AG04450 (cell line): ENCODE results near the gene RFX3. TPM values are rescaled to one million over a fixed set of nuclear protein-coding genes. Genes with fewer than 3 reads are reported as not detected.

Experiments
- CTCF ChIA-PET: fragments of 300-600, 350-600 bp; formaldehyde crosslinking; extraction: SDS; loops from one replicate; lab custom pipeline; 2022; ENCODE audit warnings: antibody characterized with exemption, inconsistent platforms; lab: Charles Lee
- POLR2A ChIA-PET: fragments of 350-600 bp; formaldehyde crosslinking; extraction: SDS; loops from one replicate; lab custom pipeline; 2021; ENCODE audit warnings: antibody characterized with exemption, inconsistent platforms; lab: Yijun Ruan, JAX
- DNase-seq: peaks from one replicate; pipeline ENCODE4 v3.0.0-alpha.2; 2011; ENCODE audit warnings: low read depth, low spot score
- H3K27ac ChIP-seq: one replicate; pipeline ENCODE4 v1.5.1; 2012; ENCODE audit warnings: low read depth, low read length, control low read depth
- H3K27me3 ChIP-seq: one replicate; pipeline ENCODE4 v1.6.0; 2012; ENCODE audit warnings: low read length; ENCODE audit not compliant: control insufficient read depth, insufficient read depth
- H3K4me3 ChIP-seq: 2 replicates; pipeline ENCODE4 v1.5.1; 2011; ENCODE audit warnings: mild to moderate bottlenecking, low read depth, low read length, control low read depth
- H3K9me3 ChIP-seq: 2 replicates; pipeline ENCODE4 v1.5.1; 2012; ENCODE audit warnings: low read length; ENCODE audit not compliant: control insufficient read depth, insufficient read depth
- CTCF ChIP-seq: IDR thresholded peaks from 2 replicates; pipeline ENCODE4 v1.5.1; 2011; ENCODE audit warnings: low read depth, low read length, control low read depth, inconsistent platforms
- polyA plus RNA-seq: library from polyadenylated mRNA; depleted of rRNA; stranded (reverse); fragments of >200 nt; gene quantifications from 2 replicates; pipeline ENCODE4 v1.2.3, GENCODE V29; 2011

Gene RFX3
- polyA plus RNA-seq, 1 experiment = 3.7 TPM

- no peak for TF ChIP-seq CTCF
- Histone ChIP-seq H3K27ac (no peak overlapping the region), H3K27me3 (no peaks in the 10 kb centered on the region), H3K4me3 (no peak overlapping the region), H3K9me3 (no peaks in the 10 kb centered on the region)
- ChIA-PET CTCF (interaction anchor here (2.1 kb wide), 1 partner anchor 39 kb away, joined by 10 read pairs; no protein-coding TSS in a partner anchor), POLR2A (no interaction called here)
- no peak for DNase-seq
Observed at GRCh38 chr9:3480353-3480655, 45.5 kb downstream of the RFX3 start.

GRCh38 chr9:3479514-3480352 is 46.1 kb downstream of the RFX3 start:
- DNase-seq = no peak
- ChIA-PET CTCF (interaction anchor here (2.1 kb wide), 1 partner anchor 39 kb away, joined by 10 read pairs; no protein-coding TSS in a partner anchor), POLR2A (no interaction called here)
- Histone ChIP-seq H3K9me3 (no peaks in the 10 kb centered on the region), H3K4me3 (no peak overlapping the region), H3K27me3 (no peaks in the 10 kb centered on the region), H3K27ac (no peak overlapping the region)
- no peak for TF ChIP-seq CTCF

- DNase-seq = no peak
- ChIA-PET POLR2A (no interaction called here), CTCF (interaction anchor here (0.6 to 3.5 kb wide), 3 partner anchors 11 to 136 kb away, joined by 3 to 15 read pairs (median 3); no protein-coding TSS in a partner anchor)
- H3K9me3 ChIP-seq = no peaks in the 10 kb centered on the region
- no peak overlapping the region for H3K4me3 ChIP-seq
- TF ChIP-seq CTCF = no peak
- no peaks in the 10 kb centered on the region for H3K27me3 ChIP-seq
- H3K27ac ChIP-seq = no peak overlapping the region
Observed at GRCh38 chr9:3478549-3478953, 47.2 kb downstream of the RFX3 start.

- Histone ChIP-seq H3K27ac (no peak overlapping the region), H3K4me3 (no peak overlapping the region), H3K27me3 (no peaks in the 10 kb centered on the region), H3K9me3 (no peaks in the 10 kb centered on the region)
- no peak for TF ChIP-seq CTCF
- DNase-seq = no peak
- ChIA-PET POLR2A (no interaction called here), CTCF (interaction anchor here (3.5 kb wide), 1 partner anchor 10 kb away, joined by 15 read pairs; no protein-coding TSS in a partner anchor)
Observed at GRCh38 chr9:3477236-3477834, 48.5 kb downstream of the RFX3 start.
